ENCODE data around the gene TMEM18. TPM values are rescaled to one million over a fixed set of nuclear protein-coding genes. Genes with fewer than 3 reads are reported as not detected.

Gene TMEM18
- total and polyA plus RNA-seq, 2 experiments from 2014 or later: 15.0 to 41.9 TPM

DNA sequence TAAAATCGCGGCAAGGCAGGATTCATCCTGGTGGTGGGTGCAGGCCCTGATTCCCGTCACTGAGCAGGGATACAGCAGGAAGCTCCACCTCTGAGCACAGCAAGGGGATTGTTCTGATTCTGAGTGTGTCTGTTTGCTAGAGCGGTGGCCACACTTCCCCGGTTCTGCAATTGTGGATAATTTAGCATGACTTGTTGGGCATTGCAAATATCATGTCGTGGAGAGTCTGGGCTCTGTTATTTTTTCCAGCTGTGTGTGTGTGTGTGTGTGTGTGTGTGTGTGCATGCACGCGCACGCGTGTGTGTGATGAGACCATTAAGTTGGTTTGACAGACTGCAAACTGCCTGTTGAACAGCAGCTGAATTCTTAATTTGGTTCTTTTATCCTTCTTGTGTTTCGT, 4.1 kb upstream of the TMEM18 start:
- no peak overlapping the region for H3K27ac Mint-ChIP-seq
- Histone ChIP-seq H3K4me1 (ENCODE audit: insufficient read depth) (peaks cover 9% of the 10 kb centered on the region), H3K27ac (ENCODE audit: low read depth) (no peak overlapping the region), H4K20me1 (replicated peaks; ENCODE audit: insufficient read depth) (no peaks in the 10 kb centered on the region), H3K27me3 (ENCODE audit: insufficient read depth) (no peaks in the 10 kb centered on the region), H3K79me2 (replicated peaks; ENCODE audit: insufficient read depth) (peaks cover 7% of the 10 kb centered on the region), H3K36me3 (ENCODE audit: insufficient read depth) (no peaks in the 10 kb centered on the region), H3F3A (replicated peaks; ENCODE audit: low read depth) (0 out of 2 replicates have a peak, but pooled peaks cover 4% of the 10 kb centered on the region), H3K9me2 (ENCODE audit: insufficient read depth) (0 out of 2 replicates have a peak, but pooled peaks cover 3% of the 10 kb centered on the region), H3K4me2 (no peak overlapping the region), H3K4me3 (no peak overlapping the region), H2AFZ (no peak overlapping the region)
- H3K27me3 Mint-ChIP-seq (ENCODE audit: insufficient read depth, low read depth, poor library complexity): peaks cover 2% of the 10 kb centered on the region
- ATAC-seq (no peak), DNase-seq (ENCODE audit: low spot score) (no peak)
- H3K4me3 Mint-ChIP-seq: no peak overlapping the region
- peaks cover 17% of the 10 kb centered on the region for H3K4me1 Mint-ChIP-seq
- no peak for TF ChIP-seq POLR2AphosphoS5 (IDR thresholded peaks at IDR 0.05; ENCODE audit: low read depth)
- TF ChIP-seq EZH2phosphoT487 (IDR thresholded peaks at IDR 0.05; ENCODE audit: unreplicated experiment): no peak
- TF ChIP-seq, protein P1, sequence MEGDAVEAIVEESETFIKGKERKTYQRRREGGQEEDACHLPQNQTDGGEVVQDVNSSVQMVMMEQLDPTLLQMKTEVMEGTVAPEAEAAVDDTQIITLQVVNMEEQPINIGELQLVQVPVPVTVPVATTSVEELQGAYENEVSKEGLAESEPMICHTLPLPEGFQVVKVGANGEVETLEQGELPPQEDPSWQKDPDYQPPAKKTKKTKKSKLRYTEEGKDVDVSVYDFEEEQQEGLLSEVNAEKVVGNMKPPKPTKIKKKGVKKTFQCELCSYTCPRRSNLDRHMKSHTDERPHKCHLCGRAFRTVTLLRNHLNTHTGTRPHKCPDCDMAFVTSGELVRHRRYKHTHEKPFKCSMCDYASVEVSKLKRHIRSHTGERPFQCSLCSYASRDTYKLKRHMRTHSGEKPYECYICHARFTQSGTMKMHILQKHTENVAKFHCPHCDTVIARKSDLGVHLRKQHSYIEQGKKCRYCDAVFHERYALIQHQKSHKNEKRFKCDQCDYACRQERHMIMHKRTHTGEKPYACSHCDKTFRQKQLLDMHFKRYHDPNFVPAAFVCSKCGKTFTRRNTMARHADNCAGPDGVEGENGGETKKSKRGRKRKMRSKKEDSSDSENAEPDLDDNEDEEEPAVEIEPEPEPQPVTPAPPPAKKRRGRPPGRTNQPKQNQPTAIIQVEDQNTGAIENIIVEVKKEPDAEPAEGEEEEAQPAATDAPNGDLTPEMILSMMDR (conservative IDR thresholded peaks at IDR 0.05; ENCODE audit: low read depth in 2 of 2): no peak
- TF ChIP-seq, protein P2, sequence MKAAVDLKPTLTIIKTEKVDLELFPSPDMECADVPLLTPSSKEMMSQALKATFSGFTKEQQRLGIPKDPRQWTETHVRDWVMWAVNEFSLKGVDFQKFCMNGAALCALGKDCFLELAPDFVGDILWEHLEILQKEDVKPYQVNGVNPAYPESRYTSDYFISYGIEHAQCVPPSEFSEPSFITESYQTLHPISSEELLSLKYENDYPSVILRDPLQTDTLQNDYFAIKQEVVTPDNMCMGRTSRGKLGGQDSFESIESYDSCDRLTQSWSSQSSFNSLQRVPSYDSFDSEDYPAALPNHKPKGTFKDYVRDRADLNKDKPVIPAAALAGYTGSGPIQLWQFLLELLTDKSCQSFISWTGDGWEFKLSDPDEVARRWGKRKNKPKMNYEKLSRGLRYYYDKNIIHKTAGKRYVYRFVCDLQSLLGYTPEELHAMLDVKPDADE (IDR thresholded peaks at IDR 0.05): no peak
- TF ChIP-seq NANOG (IDR thresholded peaks at IDR 0.05; ENCODE audit: borderline replicate concordance): no peak
- TF ChIP-seq CREB1 (CRISPR knock-in tag; IDR thresholded peaks at IDR 0.05; ENCODE audit: low read depth): no peak
- no peak for TF ChIP-seq ZNF114 (CRISPR knock-in tag; IDR thresholded peaks at IDR 0.05)
- TF ChIP-seq, protein P3, sequence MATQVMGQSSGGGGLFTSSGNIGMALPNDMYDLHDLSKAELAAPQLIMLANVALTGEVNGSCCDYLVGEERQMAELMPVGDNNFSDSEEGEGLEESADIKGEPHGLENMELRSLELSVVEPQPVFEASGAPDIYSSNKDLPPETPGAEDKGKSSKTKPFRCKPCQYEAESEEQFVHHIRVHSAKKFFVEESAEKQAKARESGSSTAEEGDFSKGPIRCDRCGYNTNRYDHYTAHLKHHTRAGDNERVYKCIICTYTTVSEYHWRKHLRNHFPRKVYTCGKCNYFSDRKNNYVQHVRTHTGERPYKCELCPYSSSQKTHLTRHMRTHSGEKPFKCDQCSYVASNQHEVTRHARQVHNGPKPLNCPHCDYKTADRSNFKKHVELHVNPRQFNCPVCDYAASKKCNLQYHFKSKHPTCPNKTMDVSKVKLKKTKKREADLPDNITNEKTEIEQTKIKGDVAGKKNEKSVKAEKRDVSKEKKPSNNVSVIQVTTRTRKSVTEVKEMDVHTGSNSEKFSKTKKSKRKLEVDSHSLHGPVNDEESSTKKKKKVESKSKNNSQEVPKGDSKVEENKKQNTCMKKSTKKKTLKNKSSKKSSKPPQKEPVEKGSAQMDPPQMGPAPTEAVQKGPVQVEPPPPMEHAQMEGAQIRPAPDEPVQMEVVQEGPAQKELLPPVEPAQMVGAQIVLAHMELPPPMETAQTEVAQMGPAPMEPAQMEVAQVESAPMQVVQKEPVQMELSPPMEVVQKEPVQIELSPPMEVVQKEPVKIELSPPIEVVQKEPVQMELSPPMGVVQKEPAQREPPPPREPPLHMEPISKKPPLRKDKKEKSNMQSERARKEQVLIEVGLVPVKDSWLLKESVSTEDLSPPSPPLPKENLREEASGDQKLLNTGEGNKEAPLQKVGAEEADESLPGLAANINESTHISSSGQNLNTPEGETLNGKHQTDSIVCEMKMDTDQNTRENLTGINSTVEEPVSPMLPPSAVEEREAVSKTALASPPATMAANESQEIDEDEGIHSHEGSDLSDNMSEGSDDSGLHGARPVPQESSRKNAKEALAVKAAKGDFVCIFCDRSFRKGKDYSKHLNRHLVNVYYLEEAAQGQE (IDR thresholded peaks at IDR 0.05; ENCODE audit: unreplicated experiment): no peak
- no peak for TF ChIP-seq EZH2 (IDR thresholded peaks at IDR 0.05; ENCODE audit: low read depth, unreplicated experiment)
- TF ChIP-seq, protein P4, sequence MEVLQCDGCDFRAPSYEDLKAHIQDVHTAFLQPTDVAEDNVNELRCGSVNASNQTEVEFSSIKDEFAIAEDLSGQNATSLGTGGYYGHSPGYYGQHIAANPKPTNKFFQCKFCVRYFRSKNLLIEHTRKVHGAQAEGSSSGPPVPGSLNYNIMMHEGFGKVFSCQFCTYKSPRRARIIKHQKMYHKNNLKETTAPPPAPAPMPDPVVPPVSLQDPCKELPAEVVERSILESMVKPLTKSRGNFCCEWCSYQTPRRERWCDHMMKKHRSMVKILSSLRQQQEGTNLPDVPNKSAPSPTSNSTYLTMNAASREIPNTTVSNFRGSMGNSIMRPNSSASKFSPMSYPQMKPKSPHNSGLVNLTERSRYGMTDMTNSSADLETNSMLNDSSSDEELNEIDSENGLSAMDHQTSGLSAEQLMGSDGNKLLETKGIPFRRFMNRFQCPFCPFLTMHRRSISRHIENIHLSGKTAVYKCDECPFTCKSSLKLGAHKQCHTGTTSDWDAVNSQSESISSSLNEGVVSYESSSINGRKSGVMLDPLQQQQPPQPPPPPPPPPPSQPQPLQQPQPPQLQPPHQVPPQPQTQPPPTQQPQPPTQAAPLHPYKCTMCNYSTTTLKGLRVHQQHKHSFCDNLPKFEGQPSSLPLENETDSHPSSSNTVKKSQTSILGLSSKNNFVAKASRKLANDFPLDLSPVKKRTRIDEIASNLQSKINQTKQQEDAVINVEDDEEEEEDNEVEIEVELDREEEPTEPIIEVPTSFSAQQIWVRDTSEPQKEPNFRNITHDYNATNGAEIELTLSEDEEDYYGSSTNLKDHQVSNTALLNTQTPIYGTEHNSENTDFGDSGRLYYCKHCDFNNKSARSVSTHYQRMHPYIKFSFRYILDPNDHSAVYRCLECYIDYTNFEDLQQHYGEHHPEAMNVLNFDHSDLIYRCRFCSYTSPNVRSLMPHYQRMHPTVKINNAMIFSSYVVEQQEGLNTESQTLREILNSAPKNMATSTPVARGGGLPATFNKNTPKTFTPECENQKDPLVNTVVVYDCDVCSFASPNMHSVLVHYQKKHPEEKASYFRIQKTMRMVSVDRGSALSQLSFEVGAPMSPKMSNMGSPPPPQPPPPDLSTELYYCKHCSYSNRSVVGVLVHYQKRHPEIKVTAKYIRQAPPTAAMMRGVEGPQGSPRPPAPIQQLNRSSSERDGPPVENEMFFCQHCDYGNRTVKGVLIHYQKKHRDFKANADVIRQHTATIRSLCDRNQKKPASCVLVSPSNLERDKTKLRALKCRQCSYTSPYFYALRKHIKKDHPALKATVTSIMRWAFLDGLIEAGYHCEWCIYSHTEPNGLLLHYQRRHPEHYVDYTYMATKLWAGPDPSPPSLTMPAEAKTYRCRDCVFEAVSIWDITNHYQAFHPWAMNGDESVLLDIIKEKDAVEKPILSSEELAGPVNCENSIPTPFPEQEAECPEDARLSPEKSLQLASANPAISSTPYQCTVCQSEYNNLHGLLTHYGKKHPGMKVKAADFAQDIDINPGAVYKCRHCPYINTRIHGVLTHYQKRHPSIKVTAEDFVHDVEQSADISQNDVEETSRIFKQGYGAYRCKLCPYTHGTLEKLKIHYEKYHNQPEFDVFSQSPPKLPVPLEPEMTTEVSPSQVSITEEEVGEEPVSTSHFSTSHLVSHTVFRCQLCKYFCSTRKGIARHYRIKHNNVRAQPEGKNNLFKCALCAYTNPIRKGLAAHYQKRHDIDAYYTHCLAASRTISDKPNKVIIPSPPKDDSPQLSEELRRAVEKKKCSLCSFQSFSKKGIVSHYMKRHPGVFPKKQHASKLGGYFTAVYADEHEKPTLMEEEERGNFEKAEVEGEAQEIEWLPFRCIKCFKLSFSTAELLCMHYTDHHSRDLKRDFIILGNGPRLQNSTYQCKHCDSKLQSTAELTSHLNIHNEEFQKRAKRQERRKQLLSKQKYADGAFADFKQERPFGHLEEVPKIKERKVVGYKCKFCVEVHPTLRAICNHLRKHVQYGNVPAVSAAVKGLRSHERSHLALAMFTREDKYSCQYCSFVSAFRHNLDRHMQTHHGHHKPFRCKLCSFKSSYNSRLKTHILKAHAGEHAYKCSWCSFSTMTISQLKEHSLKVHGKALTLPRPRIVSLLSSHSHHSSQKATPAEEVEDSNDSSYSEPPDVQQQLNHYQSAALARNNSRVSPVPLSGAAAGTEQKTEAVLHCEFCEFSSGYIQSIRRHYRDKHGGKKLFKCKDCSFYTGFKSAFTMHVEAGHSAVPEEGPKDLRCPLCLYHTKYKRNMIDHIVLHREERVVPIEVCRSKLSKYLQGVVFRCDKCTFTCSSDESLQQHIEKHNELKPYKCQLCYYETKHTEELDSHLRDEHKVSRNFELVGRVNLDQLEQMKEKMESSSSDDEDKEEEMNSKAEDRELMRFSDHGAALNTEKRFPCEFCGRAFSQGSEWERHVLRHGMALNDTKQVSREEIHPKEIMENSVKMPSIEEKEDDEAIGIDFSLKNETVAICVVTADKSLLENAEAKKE (CRISPR knock-in tag; IDR thresholded peaks at IDR 0.05): no peak
- H3K36me3 Mint-ChIP-seq (ENCODE audit: low read depth): peaks cover 19% of the 10 kb centered on the region
- H3K9me3 Mint-ChIP-seq: peaks cover 26% of the 10 kb centered on the region
